Uterus (tissue), 4 donors: Measurements from ENCODE around the gene ZNF777. TPM values are rescaled to one million over a fixed set of nuclear protein-coding genes. Genes with fewer than 3 reads are reported as not detected.
"Not testable (repeated sequence)": the region's sequence is repeated elsewhere in the genome, so short reads cannot be mapped to it uniquely, and the experiment has no call there.

Experiments
- DNase-seq, 2 donors: peaks; one replicate each; pipeline ENCODE4 v3.0.0-alpha.2; 2019 to 2020
- H3K27ac ChIP-seq, 2 donors: fragments of 200-600 bp; sonication (generic); 1 replicate in 1 of 2; 2 replicates in 1 of 2; pipeline ENCODE4 v1.5.1; 2016 to 2018
- H3K27me3 ChIP-seq, 2 donors: fragments of 200-600 bp; sonication (generic); one replicate each; pipeline ENCODE4 v1.5.1; 2018 to 2019; ENCODE audit warnings: control low read depth in 1 of 2
- H3K36me3 ChIP-seq, 2 donors: fragments of 200-600 bp; sonication (generic); one replicate each; pipeline ENCODE4 v1.5.1; 2019; ENCODE audit warnings: control low read depth in 1 of 2
- H3K4me1 ChIP-seq, 2 donors: fragments of 200-600 bp; sonication (generic); one replicate each; pipeline ENCODE4 v1.5.1; 2018 to 2019; ENCODE audit warnings: control low read depth in 1 of 2
- H3K4me3 ChIP-seq, 2 donors: fragments of 200-600 bp; sonication (generic); 1 replicate in 1 of 2; 2 replicates in 1 of 2; pipeline ENCODE4 v1.5.1; 2018 to 2019; ENCODE audit warnings: mild to moderate bottlenecking in 1 of 2
- H3K9me3 ChIP-seq, 2 donors: fragments of 200-600 bp; sonication (generic); one replicate each; pipeline ENCODE4 v1.5.1; 2019; ENCODE audit warnings: control low read depth in 1 of 2
- CTCF ChIP-seq, 4 experiments: fragments of 200-600 bp in 2 of 4; fragments of 450-650 bp in 2 of 4; sonication (generic) in 2 of 4; IDR thresholded peaks; one replicate each; pipeline ENCODE4 v1.5.1; 2016 to 2019; ENCODE audit warnings: antibody characterized with exemption in 4 of 4, mild to moderate bottlenecking in 2 of 4, moderate library complexity in 1 of 4
- POLR2A ChIP-seq, 2 donors: fragments of 450-650 bp; IDR thresholded peaks; one replicate each; pipeline ENCODE4 v1.6.1; 2016; ENCODE audit warnings: antibody characterized with exemption in 2 of 2, mild to moderate bottlenecking in 1 of 2, moderate library complexity in 1 of 2
- intact Hi-C: fragments of 100-400 bp; cut with DNase I; formaldehyde crosslinking; loops from one replicate; pipeline ENCODE4 v1.15.1; 2023; ENCODE audit warnings: low total_unique reads
- total RNA-seq, 4 donors: library from RNA; depleted of rRNA in 3 of 4; stranded (reverse); fragments of >200 nt in 3 of 4; gene quantifications; one replicate each; pipeline versions ENCODE4 v1.1.0 to v1.2.4, GENCODE V29; 2014 to 2023
- donor health status: DM: yes; HTN: yes; CAD: no.

ZNF777 gene
- total RNA-seq, 4 donors from 2014 or later: 4.4 to 15.9 (median 5.8) TPM

GRCh38 chr7:149414171-149414570, 46.7 kb downstream of the ZNF777 start:
- intact Hi-C loops: no loop called here

GRCh38 chr7:149413083-149413482, 47.8 kb downstream of the ZNF777 start:
- intact Hi-C loops, H3K4me1 ChIP-seq, H3K36me3 ChIP-seq, DNase-seq, H3K9me3 ChIP-seq, H3K27me3 ChIP-seq, H3K4me3 ChIP-seq, H3K27ac ChIP-seq: not testable (repeated sequence)

More at GRCh38 chr7:149414171-149414570, 46.7 kb downstream of the ZNF777 start:
- Histone ChIP-seq H3K9me3 (no peaks in the 10 kb centered on the region), H3K27me3 (no peaks in the 10 kb centered on the region), H3K27ac (no peak overlapping the region), H3K36me3 (no peaks in the 10 kb centered on the region), H3K4me1 (no peaks in the 10 kb centered on the region), H3K4me3 (no peak overlapping the region)
- no peak for DNase-seq
- TF ChIP-seq POLR2A (IDR thresholded peaks at IDR 0.05) (no peak), CTCF (IDR thresholded peaks at IDR 0.05) (no peak)

GRCh38 chr7:149409895-149410294, 51.0 kb downstream of the ZNF777 start:
- no peak for DNase-seq
- no peaks in the 10 kb centered on the region for H3K4me1 ChIP-seq
- no peaks in the 10 kb centered on the region for H3K27me3 ChIP-seq
- H3K27ac ChIP-seq: no peak overlapping the region
- H3K36me3 ChIP-seq: no peaks in the 10 kb centered on the region
- H3K4me3 ChIP-seq: no peak overlapping the region
- H3K9me3 ChIP-seq: no peaks in the 10 kb centered on the region
- TF ChIP-seq CTCF (IDR thresholded peaks at IDR 0.05): no peak
- intact Hi-C loops: no loop called here

GRCh38 chr7:149404825-149405224, 56.0 kb downstream of the ZNF777 start:
- Histone ChIP-seq H3K27me3 (no peaks in the 10 kb centered on the region), H3K27ac (no peak overlapping the region), H3K4me1 (no peaks in the 10 kb centered on the region), H3K36me3 (no peaks in the 10 kb centered on the region), H3K4me3 (no peak overlapping the region), H3K9me3 (no peaks in the 10 kb centered on the region)
- intact Hi-C loops: no loop called here
- TF ChIP-seq CTCF (IDR thresholded peaks at IDR 0.05) (no peak), POLR2A (IDR thresholded peaks at IDR 0.05) (no peak)
- no peak for DNase-seq

GRCh38 chr7:149404396-149404795, 56.5 kb downstream of the ZNF777 start:
- no peak overlapping the region for H3K4me3 ChIP-seq
- no peaks in the 10 kb centered on the region for H3K4me1 ChIP-seq
- no peak for TF ChIP-seq POLR2A (IDR thresholded peaks at IDR 0.05)
- TF ChIP-seq CTCF (IDR thresholded peaks at IDR 0.05): no peak
- no peak for DNase-seq
- H3K27ac ChIP-seq: no peak overlapping the region
- no peaks in the 10 kb centered on the region for H3K27me3 ChIP-seq
- no peaks in the 10 kb centered on the region for H3K36me3 ChIP-seq
- intact Hi-C loops: no loop called here
- no peaks in the 10 kb centered on the region for H3K9me3 ChIP-seq

GRCh38 chr7:149398195-149398820, 62.6 kb downstream of the ZNF777 start:
- Histone ChIP-seq H3K4me1 (no peaks in the 10 kb centered on the region), H3K27me3 (no peaks in the 10 kb centered on the region), H3K4me3 (no peak overlapping the region), H3K9me3 (no peaks in the 10 kb centered on the region), H3K36me3 (no peaks in the 10 kb centered on the region), H3K27ac (no peak overlapping the region)
- DNase-seq: no peak
- TF ChIP-seq POLR2A (IDR thresholded peaks at IDR 0.05) (no peak), CTCF (IDR thresholded peaks at IDR 0.05) (no peak)
- intact Hi-C loops: no loop called here
